Muscle of leg (tissue), 11 donors: ENCODE data around the gene DMXL2. TPM values are rescaled to one million over a fixed set of nuclear protein-coding genes. Genes with fewer than 3 reads are reported as not detected.
"Not testable (repeated sequence)": the region's sequence is repeated elsewhere in the genome, so short reads cannot be mapped to it uniquely, and the experiment has no call there.

Source experiments
- DNase-seq: peaks from one replicate; pipeline ENCODE4 v3.0.0; 2013
- H3K27ac ChIP-seq: one replicate; pipeline ENCODE4 v1.5.1; 2013; ENCODE audit warnings: mild to moderate bottlenecking, low read length, control low read depth
- H3K27me3 ChIP-seq: one replicate; pipeline ENCODE4 v1.6.1; 2013; ENCODE audit warnings: low read length; ENCODE audit not compliant: control insufficient read depth, insufficient read depth
- H3K36me3 ChIP-seq: one replicate; pipeline ENCODE4 v1.6.1; 2013; ENCODE audit warnings: low read length; ENCODE audit not compliant: control insufficient read depth, insufficient read depth
- H3K4me1 ChIP-seq: one replicate; pipeline ENCODE4 v1.6.1; 2013; ENCODE audit warnings: low read length; ENCODE audit not compliant: control insufficient read depth, insufficient read depth
- H3K4me3 ChIP-seq: one replicate; pipeline ENCODE4 v1.5.1; 2013; ENCODE audit warnings: low read length, control low read depth
- H3K9me3 ChIP-seq: replicated peaks from 2 replicates; pipeline ENCODE4 v1.6.1; 2013; ENCODE audit warnings: low read depth, low read length; ENCODE audit not compliant: control insufficient read depth
- WGBS: methylation state at CpG from one replicate; pipeline ENCODE4 v1.1.5; 2013; ENCODE audit warnings: missing lambda C conversion rate; ENCODE audit not compliant: insufficient coverage; 5-methylcytosine and 5-hydroxymethylcytosine counted together
- polyA plus RNA-seq, 8 donors: library from polyadenylated mRNA; unstranded; fragments of 120-200 nt; gene quantifications; one replicate each; pipeline versions ENCODE4 v1.2.1 to v1.2.3, GENCODE V29; 2013; ENCODE audit warnings: inconsistent platforms in 1 of 8, low replicate concordance in 1 of 8; ENCODE audit not compliant: insufficient read length in 8 of 8, insufficient read depth in 1 of 8
- total RNA-seq: library from RNA; stranded (reverse); fragments of 120-200 nt; gene quantifications from one replicate; pipeline ENCODE4 v1.2.4, GENCODE V29; 2013

DMXL2 gene
- total and polyA plus RNA-seq, 9 donors = 13.9 to 27.0 (median 21.4) TPM

GRCh38 chr15:51425517-51426040 lies 197.0 kb downstream of the DMXL2 start:
- Histone ChIP-seq H3K27ac (no peak overlapping the region), H3K36me3 (no peaks in the 10 kb centered on the region), H3K27me3 (no peaks in the 10 kb centered on the region), H3K9me3 (no peaks in the 10 kb centered on the region), H3K4me1 (no peaks in the 10 kb centered on the region), H3K4me3 (no peak overlapping the region)
- DNase-seq = no peak
- no CpG with 5 or more reads among the region's 1 CpG for whole genome bisulfite sequencing

GRCh38 chr15:51424780-51425179 lies 197.8 kb downstream of the DMXL2 start:
- no peaks in the 10 kb centered on the region for H3K4me1 ChIP-seq
- no peak overlapping the region for H3K4me3 ChIP-seq
- no peaks in the 10 kb centered on the region for H3K27me3 ChIP-seq
- no peaks in the 10 kb centered on the region for H3K36me3 ChIP-seq
- WGBS = no CpG with 5 or more reads among the region's 1 CpG
- no peak overlapping the region for H3K27ac ChIP-seq
- DNase-seq = no peak
- H3K9me3 ChIP-seq = no peaks in the 10 kb centered on the region

- not testable (repeated sequence) for H3K4me3 ChIP-seq, H3K36me3 ChIP-seq, H3K9me3 ChIP-seq, DNase-seq, H3K27ac ChIP-seq, H3K27me3 ChIP-seq, H3K4me1 ChIP-seq
- no CpG with 5 or more reads among the region's 16 CpGs for WGBS
Observed at GRCh38 chr15:51423040-51423439, 199.5 kb downstream of the DMXL2 start.

- Histone ChIP-seq H3K9me3 (no peaks in the 10 kb centered on the region), H3K4me1 (no peaks in the 10 kb centered on the region), H3K27me3 (no peaks in the 10 kb centered on the region), H3K4me3 (no peak overlapping the region), H3K27ac (no peak overlapping the region), H3K36me3 (no peaks in the 10 kb centered on the region)
- no peak for DNase-seq
- 37% methylated on average over 2 of the region's 4 CpGs for WGBS
Observed at GRCh38 chr15:51416129-51416528, 206.4 kb downstream of the DMXL2 start.

- 83% methylated on average over 4 of the region's 4 CpGs for WGBS
- H3K36me3 ChIP-seq = no peaks in the 10 kb centered on the region
Observed at GRCh38 chr15:51414256-51414860, 208.2 kb downstream of the DMXL2 start.

GRCh38 chr15:51405693-51406523 lies 216.7 kb downstream of the DMXL2 start:
- Histone ChIP-seq H3K27ac (no peak overlapping the region), H3K27me3 (no peaks in the 10 kb centered on the region), H3K9me3 (no peaks in the 10 kb centered on the region), H3K36me3 (no peaks in the 10 kb centered on the region), H3K4me3 (no peak overlapping the region), H3K4me1 (no peaks in the 10 kb centered on the region)
- no peak for DNase-seq
- WGBS = 66% methylated on average over 6 of the region's 11 CpGs

More at GRCh38 chr15:51414256-51414860, 208.2 kb downstream of the DMXL2 start:
- Histone ChIP-seq H3K9me3 (no peaks in the 10 kb centered on the region), H3K27me3 (no peaks in the 10 kb centered on the region), H3K27ac (no peak overlapping the region), H3K4me1 (no peaks in the 10 kb centered on the region), H3K4me3 (no peak overlapping the region)
- DNase-seq = no peak

GRCh38 chr15:51403946-51404695 lies 218.4 kb downstream of the DMXL2 start:
- Histone ChIP-seq H3K36me3 (no peaks in the 10 kb centered on the region), H3K9me3 (no peaks in the 10 kb centered on the region), H3K27ac (no peak overlapping the region), H3K27me3 (no peaks in the 10 kb centered on the region), H3K4me1 (no peaks in the 10 kb centered on the region), H3K4me3 (no peak overlapping the region)
- 85% methylated on average over 4 of the region's 9 CpGs for WGBS
- no peak for DNase-seq

- H3K27ac ChIP-seq = no peak overlapping the region
- no peaks in the 10 kb centered on the region for H3K9me3 ChIP-seq
- H3K4me3 ChIP-seq = no peak overlapping the region
- no peaks in the 10 kb centered on the region for H3K4me1 ChIP-seq
- H3K27me3 ChIP-seq = no peaks in the 10 kb centered on the region
- H3K36me3 ChIP-seq = no peaks in the 10 kb centered on the region
- 51% methylated on average over 7 of the region's 8 CpGs for WGBS
- DNase-seq = peak; percentile 63
Observed at GRCh38 chr15:51403072-51403878, 219.3 kb downstream of the DMXL2 start.

GRCh38 chr15:51401872-51402517 lies 220.6 kb downstream of the DMXL2 start:
- Histone ChIP-seq H3K4me3 (no peak overlapping the region), H3K9me3 (no peaks in the 10 kb centered on the region), H3K36me3 (no peaks in the 10 kb centered on the region), H3K27ac (no peak overlapping the region), H3K27me3 (no peaks in the 10 kb centered on the region), H3K4me1 (no peaks in the 10 kb centered on the region)
- WGBS = 43% methylated on average over 9 of the region's 12 CpGs
- peak; percentile 31 for DNase-seq
